Fibroblast of skin of scalp (primary cell): ENCODE data around the gene HSPB6.

ENCODE experiments used
- DNase-seq: peaks from one replicate; pipeline ENCODE4 v3.0.0-alpha.2; 2013

Gene HSPB6

GRCh38 chr19:35714601-35715354 lies 42.1 kb downstream of the HSPB6 start:
- no peak for DNase-seq

GRCh38 chr19:35713904-35714495 lies 42.8 kb downstream of the HSPB6 start:
- no peak for DNase-seq

GRCh38 chr19:35713506-35713850 lies 43.4 kb downstream of the HSPB6 start:
- no peak for DNase-seq

DNA sequence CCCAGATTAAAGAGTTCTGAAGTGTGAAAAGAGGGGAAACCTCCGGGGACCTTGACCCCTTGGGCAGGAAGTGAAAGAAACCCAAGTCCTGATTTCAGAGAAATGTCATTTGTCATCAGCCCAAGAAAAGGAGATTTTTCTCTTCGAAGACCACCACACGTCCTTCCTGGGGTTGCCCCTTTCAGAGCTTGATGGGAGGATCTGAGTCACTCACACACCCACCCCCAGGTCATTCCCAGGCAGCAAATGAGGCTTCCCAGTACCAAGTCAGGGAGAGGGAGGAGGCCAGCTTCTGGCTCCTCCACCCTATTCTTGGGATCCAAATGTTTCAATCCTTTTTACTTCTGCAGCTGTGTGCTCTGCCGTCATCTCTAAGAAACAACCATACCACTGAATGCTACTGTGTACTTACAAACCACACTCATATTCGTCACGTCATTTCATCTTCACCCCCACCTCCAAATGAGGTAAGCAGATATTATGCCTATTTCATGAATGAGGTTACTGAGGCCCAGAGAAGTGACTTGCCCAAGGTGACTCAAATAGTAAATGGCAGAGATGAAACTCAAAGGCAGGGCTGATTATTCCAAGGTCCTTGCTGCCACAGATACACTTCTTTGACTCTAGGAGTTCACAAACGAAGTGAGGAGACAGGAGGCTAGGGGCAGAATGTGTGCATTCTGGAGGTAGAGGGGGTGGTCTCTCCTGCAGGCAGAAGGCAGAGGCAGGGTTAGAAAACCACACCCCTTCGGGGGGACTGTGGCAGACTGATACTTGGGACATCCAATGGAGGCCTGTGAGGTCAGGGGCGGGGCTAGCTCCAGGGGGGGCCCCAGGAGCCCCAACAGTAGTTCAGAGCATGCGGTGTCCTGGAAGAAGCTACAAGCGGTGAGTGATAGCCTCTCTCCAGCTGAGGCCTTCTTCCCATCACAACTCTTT lies 44.0 kb downstream of the HSPB6 start:
- no peak for DNase-seq

GRCh38 chr19:35710784-35711723 lies 45.8 kb downstream of the HSPB6 start:
- no peak for DNase-seq

DNA sequence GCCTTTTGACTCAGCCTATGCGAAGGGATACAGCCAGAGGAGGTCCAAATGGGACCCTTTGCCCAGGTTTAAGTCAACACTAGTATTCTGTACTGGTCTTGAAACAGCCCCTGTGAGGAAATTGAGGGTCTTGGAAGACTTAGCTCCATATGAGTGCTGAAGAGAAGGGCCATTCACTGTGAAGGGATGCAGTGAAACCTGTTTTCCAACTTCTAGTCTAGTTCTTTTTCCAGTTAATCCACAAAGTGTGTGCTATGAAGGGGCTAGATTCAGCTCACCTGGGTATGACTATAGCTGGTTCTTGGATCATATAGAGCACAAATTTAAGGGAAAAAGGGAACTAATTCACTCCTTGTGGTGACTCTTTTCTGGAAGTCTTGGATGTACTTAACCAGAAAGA lies 48.4 kb downstream of the HSPB6 start:
- DNase-seq: no peak
